HG03442 (cell line): Measurements from ENCODE around the gene DCTN2.
"Not testable (repeated sequence)": the region's sequence is repeated elsewhere in the genome, so short reads cannot be mapped to it uniquely, and the experiment has no call there.

Experiments used
- ATAC-seq: cut with Tn5 transposase; IDR thresholded peaks from one replicate; pipeline ENCODE4 v1.9.1; 2021; ENCODE audit warnings: mild to moderate bottlenecking, moderate library complexity; ENCODE audit not compliant: unreplicated experiment

Gene DCTN2

GRCh38 chr12:57529831-57530230 is 17.2 kb downstream of the DCTN2 start:
- ATAC-seq, result no peak

- no peak for ATAC-seq
These were observed 18.0 kb downstream of the DCTN2 start for GRCh38 chr12:57528831-57529555.

- ATAC-seq, result no peak
These were observed 18.8 kb downstream of the DCTN2 start for GRCh38 chr12:57528176-57528575.

GRCh38 chr12:57527184-57527583 is 19.8 kb downstream of the DCTN2 start:
- no peak for ATAC-seq

- no peak for ATAC-seq
These were observed 20.4 kb downstream of the DCTN2 start for GRCh38 chr12:57526477-57527126.

- no peak for ATAC-seq
These were observed 21.2 kb downstream of the DCTN2 start for GRCh38 chr12:57525615-57526383.

- ATAC-seq, result no peak
These were observed 22.0 kb downstream of the DCTN2 start for GRCh38 chr12:57524814-57525614.

- no peak for ATAC-seq
These were observed 23.0 kb downstream of the DCTN2 start for GRCh38 chr12:57523706-57524614.

GRCh38 chr12:57522887-57523705 is 23.9 kb downstream of the DCTN2 start:
- ATAC-seq, result no peak

GRCh38 chr12:57522011-57522886 is 24.7 kb downstream of the DCTN2 start, which contains the start of gene MBD6:
Gene MBD6 (plus strand): TSS chr12:57522824. CDS start chr12:57524304, 1,480 bp downstream.
- peak; percentile 36 for ATAC-seq

GRCh38 chr12:57521525-57522010 is 25.4 kb downstream of the DCTN2 start:
- no peak for ATAC-seq

GRCh38 chr12:57520053-57520818 is 26.8 kb downstream of the DCTN2 start, which contains the start of gene DDIT3:
Gene DDIT3 (minus strand): TSS chr12:57520514. CDS start chr12:57517406, 3,108 bp downstream.
- ATAC-seq, result peak; percentile 66

- ATAC-seq, result no peak
These were observed 27.3 kb downstream of the DCTN2 start for GRCh38 chr12:57519796-57520052.

GRCh38 chr12:57518920-57519795 is 27.8 kb downstream of the DCTN2 start:
- ATAC-seq, result no peak

- no peak for ATAC-seq
These were observed 28.6 kb downstream of the DCTN2 start for GRCh38 chr12:57518176-57518919.

- not testable (repeated sequence) for ATAC-seq
These were observed 29.3 kb downstream of the DCTN2 start for GRCh38 chr12:57517718-57518117.
